Transverse colon (tissue), 4 donors: ENCODE data around the gene RB1.

Source experiments
- POLR2AphosphoS5 ChIP-seq, 3 donors: sonication (generic); formaldehyde crosslinking; IDR thresholded peaks; one replicate each; pipeline ENCODE4 v1.6.1; 2016; ENCODE audit warnings: antibody characterized with exemption in 3 of 3
- TF ChIP-seq, protein P1 (sequence below), 5 experiments: fragments of 200-600 bp in 3 of 5; fragments of 450-650 bp in 2 of 5; sonication (generic) in 3 of 5; IDR thresholded peaks; 1 replicate in 2 of 5; 2 replicates in 3 of 5; pipeline ENCODE4 v1.5.1; 2016 to 2017; ENCODE audit warnings: antibody characterized with exemption in 5 of 5, inconsistent platforms in 3 of 5, mild to moderate bottlenecking in 2 of 5, moderate library complexity in 1 of 5

DNA sequence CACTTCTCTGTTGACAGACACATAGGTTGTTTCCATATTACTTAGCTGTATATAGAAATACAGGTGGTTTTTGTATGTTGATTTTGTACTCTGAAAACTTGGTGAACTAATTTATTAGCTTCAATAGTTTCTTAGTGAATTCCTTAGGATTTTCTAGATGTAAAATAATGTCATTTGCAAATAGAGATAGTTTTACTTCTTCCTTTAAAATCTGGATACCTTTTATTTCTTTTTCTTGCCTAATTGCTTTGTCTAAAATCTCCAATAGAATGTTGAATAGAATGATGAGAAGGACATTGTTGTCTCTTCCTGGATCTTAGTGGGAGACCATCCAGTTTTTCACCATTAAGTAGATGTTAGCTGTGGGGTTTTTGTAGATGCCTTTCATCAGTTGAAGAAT is 18.7 kb downstream of the RB1 start:
- TF ChIP-seq, protein P1, sequence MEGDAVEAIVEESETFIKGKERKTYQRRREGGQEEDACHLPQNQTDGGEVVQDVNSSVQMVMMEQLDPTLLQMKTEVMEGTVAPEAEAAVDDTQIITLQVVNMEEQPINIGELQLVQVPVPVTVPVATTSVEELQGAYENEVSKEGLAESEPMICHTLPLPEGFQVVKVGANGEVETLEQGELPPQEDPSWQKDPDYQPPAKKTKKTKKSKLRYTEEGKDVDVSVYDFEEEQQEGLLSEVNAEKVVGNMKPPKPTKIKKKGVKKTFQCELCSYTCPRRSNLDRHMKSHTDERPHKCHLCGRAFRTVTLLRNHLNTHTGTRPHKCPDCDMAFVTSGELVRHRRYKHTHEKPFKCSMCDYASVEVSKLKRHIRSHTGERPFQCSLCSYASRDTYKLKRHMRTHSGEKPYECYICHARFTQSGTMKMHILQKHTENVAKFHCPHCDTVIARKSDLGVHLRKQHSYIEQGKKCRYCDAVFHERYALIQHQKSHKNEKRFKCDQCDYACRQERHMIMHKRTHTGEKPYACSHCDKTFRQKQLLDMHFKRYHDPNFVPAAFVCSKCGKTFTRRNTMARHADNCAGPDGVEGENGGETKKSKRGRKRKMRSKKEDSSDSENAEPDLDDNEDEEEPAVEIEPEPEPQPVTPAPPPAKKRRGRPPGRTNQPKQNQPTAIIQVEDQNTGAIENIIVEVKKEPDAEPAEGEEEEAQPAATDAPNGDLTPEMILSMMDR (IDR thresholded peaks at IDR 0.05): no peak
- TF ChIP-seq POLR2AphosphoS5 (IDR thresholded peaks at IDR 0.05): no peak
